Ascending aorta (tissue), 2 donors: ENCODE data around the gene OR2Y1. TPM values are rescaled to one million over a fixed set of nuclear protein-coding genes. Genes with fewer than 3 reads are reported as not detected.
"Not testable (repeated sequence)": the region's sequence is repeated elsewhere in the genome, so short reads cannot be mapped to it uniquely, and the experiment has no call there.

Experiments
- DNase-seq, 2 donors: peaks; one replicate each; pipeline ENCODE4 v3.0.0-alpha.2; 2019; ENCODE audit warnings: low spot score in 2 of 2
- H3K27ac ChIP-seq, 2 donors: fragments of 200-600 bp; sonication (generic); one replicate each; pipeline ENCODE4 v1.5.1; 2016 to 2017; ENCODE audit warnings: mild to moderate bottlenecking in 1 of 2
- H3K27me3 ChIP-seq: fragments of 200-600 bp; sonication (generic); one replicate; pipeline ENCODE4 v1.5.1; 2017
- H3K36me3 ChIP-seq, 2 donors: fragments of 200-600 bp; sonication (generic); one replicate each; pipeline ENCODE4 v1.5.1; 2016
- H3K4me1 ChIP-seq, 2 donors: fragments of 200-600 bp; sonication (generic); one replicate each; pipeline ENCODE4 v1.5.1; 2016 to 2017; ENCODE audit warnings: mild to moderate bottlenecking in 1 of 2
- H3K4me3 ChIP-seq, 2 donors: fragments of 200-600 bp; sonication (generic); one replicate each; pipeline ENCODE4 v1.5.1; 2016 to 2017; ENCODE audit warnings: mild to moderate bottlenecking in 1 of 2
- H3K9me3 ChIP-seq, 2 donors: fragments of 200-600 bp; sonication (generic); one replicate each; pipeline ENCODE4 v1.5.1; 2016
- intact Hi-C: fragments of 100-400 bp; cut with DNase I; formaldehyde crosslinking; loops from one replicate; pipeline ENCODE4 v1.15.1; 2023
- total RNA-seq: library from RNA; depleted of rRNA; stranded (reverse); fragments of >200 nt; gene quantifications from one replicate; pipeline ENCODE4 v1.1.0, GENCODE V29; 2016
- TF ChIP-seq, protein P1 (sequence below), 3 experiments: fragments of 200-600 bp in 2 of 3; fragments of 450-650 bp in 1 of 3; sonication (generic) in 2 of 3; IDR thresholded peaks; one replicate each; pipeline ENCODE4 v1.5.1; 2016 to 2019; ENCODE audit warnings: antibody characterized with exemption in 3 of 3, mild to moderate bottlenecking in 1 of 3, moderate library complexity in 1 of 3

Gene OR2Y1, protein sequence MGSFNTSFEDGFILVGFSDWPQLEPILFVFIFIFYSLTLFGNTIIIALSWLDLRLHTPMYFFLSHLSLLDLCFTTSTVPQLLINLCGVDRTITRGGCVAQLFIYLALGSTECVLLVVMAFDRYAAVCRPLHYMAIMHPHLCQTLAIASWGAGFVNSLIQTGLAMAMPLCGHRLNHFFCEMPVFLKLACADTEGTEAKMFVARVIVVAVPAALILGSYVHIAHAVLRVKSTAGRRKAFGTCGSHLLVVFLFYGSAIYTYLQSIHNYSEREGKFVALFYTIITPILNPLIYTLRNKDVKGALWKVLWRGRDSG
- not detected for total RNA-seq

DNA sequence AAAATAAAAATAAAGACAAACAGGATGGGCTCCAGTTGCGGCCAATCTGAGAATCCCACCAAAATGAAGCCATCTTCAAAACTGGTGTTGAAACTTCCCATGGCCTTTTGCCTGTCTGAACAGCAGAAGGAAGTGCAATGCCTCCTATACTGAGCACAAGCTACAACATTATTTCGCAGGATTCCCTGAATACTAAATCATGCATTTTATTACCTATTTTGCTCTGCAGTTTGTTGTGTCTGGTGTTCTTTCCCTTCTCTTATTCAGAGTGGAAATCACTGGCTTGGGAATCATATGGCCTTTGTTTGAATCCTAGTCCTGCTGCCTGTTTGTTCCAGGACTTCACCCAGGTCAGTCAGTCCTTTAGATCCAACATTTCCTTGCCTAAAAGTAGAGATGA lies at the start of gene OR2Y1:
Gene OR2Y1 (minus strand): TSS at position 101 of the 400 bp plus-strand sequence. CDS start 0 bp downstream, at position 101.
- Histone ChIP-seq H3K4me1 (no peaks in the 10 kb centered on the region), H3K27ac (no peak within 1 kb of the TSS), H3K36me3 (no peaks in the 10 kb centered on the region), H3K27me3 (no peaks in the 10 kb centered on the region), H3K4me3 (no peak within 1 kb of the TSS), H3K9me3 (no peaks in the 10 kb centered on the region)
- intact Hi-C loops: no loop called here
- no peak for DNase-seq
- TF ChIP-seq, protein P1, sequence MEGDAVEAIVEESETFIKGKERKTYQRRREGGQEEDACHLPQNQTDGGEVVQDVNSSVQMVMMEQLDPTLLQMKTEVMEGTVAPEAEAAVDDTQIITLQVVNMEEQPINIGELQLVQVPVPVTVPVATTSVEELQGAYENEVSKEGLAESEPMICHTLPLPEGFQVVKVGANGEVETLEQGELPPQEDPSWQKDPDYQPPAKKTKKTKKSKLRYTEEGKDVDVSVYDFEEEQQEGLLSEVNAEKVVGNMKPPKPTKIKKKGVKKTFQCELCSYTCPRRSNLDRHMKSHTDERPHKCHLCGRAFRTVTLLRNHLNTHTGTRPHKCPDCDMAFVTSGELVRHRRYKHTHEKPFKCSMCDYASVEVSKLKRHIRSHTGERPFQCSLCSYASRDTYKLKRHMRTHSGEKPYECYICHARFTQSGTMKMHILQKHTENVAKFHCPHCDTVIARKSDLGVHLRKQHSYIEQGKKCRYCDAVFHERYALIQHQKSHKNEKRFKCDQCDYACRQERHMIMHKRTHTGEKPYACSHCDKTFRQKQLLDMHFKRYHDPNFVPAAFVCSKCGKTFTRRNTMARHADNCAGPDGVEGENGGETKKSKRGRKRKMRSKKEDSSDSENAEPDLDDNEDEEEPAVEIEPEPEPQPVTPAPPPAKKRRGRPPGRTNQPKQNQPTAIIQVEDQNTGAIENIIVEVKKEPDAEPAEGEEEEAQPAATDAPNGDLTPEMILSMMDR (IDR thresholded peaks at IDR 0.05): no peak

DNA sequence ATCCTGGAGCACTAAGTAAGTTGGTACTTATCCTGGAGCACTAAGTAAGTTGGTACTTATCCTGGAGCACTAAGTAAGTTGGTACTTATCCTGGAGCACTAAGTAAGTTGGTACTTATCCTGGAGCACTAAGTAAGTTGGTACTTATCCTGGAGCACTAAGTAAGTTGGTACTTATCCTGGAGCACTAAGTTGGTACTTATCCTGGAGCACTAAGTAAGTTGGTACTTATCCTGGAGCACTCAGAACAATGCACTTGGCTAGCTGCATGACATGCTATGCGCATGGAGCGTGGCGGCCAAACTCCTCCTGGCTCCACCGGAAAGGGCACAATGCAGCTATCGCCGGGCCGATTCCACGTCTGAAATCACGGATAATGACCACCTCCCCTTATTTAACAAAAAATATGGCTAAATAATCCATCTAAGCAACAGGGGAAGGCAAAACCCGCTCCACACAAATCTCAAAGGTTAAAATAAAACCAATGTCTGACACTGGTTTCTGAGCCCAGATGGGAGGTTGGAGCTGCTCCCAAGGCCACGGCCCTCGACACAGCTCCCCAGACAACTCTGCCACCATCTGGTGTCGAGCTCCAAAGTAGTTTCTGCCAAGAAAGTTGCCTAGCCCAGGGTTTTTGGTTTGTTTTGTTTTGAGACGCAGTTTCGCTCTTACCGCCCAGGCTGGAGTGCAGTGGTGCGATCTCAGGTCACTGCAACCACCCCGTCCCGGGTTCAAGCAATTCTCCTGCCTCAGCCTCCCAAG lies 49.0 kb upstream of the OR2Y1 start:
- H3K27ac ChIP-seq, DNase-seq, H3K9me3 ChIP-seq, H3K27me3 ChIP-seq, H3K4me3 ChIP-seq: not testable (repeated sequence)
- H3K4me1 ChIP-seq: peaks cover 18 to 30% of the 10 kb centered on the region in 2 donors
- peaks cover 49 to 51% of the 10 kb centered on the region in 2 donors for H3K36me3 ChIP-seq
- intact Hi-C loops: loop anchor here (5.0 kb wide), 2 partner anchors 73 to 383 kb away; partner anchors contain the start of gene ZFP62

DNA sequence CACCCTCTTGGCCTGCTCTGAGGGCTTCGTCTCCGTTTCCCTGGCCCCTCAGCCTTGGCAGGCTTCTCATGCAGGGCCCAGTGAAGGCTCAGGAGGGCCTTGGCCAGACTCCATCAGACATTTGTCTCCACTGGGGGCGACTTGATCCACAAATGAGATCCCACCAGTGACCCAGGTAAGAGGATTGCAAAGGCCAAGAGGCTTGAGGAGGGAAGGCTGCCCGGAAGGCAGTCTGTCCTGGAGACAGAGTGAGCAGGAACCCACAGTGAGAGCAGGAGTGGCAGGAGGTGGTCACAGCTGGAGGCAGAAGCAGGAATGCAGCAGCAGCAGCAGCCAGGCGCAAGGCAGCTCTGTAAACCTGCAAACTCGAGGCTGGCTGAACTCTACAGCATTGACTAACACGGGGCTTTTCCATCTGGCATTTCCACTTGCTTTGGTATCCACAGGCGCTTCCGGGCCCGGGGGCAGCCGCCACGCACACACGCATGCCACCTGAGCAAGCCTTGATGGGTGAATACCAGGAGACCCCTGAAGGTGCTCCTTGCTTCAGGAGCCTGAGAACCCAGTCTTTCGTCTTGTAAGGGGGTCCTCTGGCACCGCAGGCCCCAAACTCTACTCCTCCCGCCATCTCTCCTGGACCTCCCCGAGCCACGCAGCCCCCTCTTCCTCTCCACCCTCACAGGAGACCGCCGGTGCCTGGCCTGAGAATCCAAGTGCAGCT lies 48.0 kb upstream of the OR2Y1 start:
- no peak overlapping the region for H3K4me3 ChIP-seq
- H3K27ac ChIP-seq: peak overlapping the region; percentile 84 to 88
- intact Hi-C loops: loop anchor here (5.0 kb wide), 2 partner anchors 74 to 384 kb away; partner anchors contain the start of gene ZFP62
- H3K27me3 ChIP-seq: no peaks in the 10 kb centered on the region
- DNase-seq: no peak
- peaks cover 18 to 30% of the 10 kb centered on the region in 2 donors for H3K4me1 ChIP-seq
- H3K36me3 ChIP-seq: peaks cover 47 to 49% of the 10 kb centered on the region in 2 donors
- H3K9me3 ChIP-seq: no peaks in the 10 kb centered on the region
- TF ChIP-seq, protein P1 (IDR thresholded peaks at IDR 0.05): no peak

DNA sequence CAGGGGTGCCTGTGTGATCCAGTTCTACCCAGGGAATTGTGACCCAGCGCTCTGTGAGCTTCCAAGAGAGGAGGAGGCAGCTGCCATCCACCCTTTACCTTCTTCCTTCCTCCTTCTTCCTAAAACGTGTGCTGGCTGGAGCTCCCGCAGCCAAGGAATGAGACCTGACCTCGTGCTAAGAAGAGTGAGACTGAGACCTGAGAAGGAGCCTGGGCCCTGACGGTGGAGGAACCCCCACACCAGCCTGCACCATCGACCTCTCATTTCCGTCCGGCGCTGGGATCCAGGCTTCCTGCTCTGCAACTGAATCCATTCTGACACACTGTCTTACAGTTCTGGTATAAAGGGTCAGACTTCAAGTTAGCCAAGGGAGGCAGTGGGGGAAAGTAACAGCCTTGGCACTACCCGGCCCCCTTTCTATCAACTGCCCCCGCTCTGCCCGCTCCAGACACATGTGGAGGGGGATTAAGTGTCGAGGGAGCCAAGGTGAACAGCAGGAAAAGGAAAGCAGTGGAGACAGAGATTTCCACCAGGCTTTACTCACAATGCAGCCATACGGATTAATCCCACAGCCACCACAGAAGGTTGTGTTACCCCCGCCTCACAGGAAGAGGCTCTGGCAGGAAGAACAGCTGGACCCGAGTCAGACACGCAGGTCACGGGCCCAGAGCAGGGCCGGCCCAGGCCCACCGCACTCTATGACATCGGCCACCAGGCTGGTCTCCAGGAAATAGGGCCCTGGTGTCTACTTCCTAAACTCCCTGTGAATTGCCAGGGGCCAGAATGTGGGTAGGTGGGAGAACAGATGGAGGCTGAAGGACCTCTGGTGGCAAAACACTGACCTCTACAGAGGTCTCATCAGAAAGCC lies 46.9 kb upstream of the OR2Y1 start:
- H3K9me3 ChIP-seq: no peaks in the 10 kb centered on the region
- no peak for DNase-seq
- TF ChIP-seq, protein P1 (IDR thresholded peaks at IDR 0.05): no peak
- intact Hi-C loops: loop anchor here (5.0 kb wide), 2 partner anchors 76 to 386 kb away; partner anchors contain the start of gene ZFP62
- peaks cover 36 to 38% of the 10 kb centered on the region in 2 donors for H3K36me3 ChIP-seq
- H3K27ac ChIP-seq: peak overlapping the region; percentile 84 to 88
- no peaks in the 10 kb centered on the region for H3K27me3 ChIP-seq
- peak overlapping the region in 1 of 2 donors; percentile 43 for H3K4me3 ChIP-seq
- H3K4me1 ChIP-seq: peaks cover 18 to 30% of the 10 kb centered on the region in 2 donors

DNA sequence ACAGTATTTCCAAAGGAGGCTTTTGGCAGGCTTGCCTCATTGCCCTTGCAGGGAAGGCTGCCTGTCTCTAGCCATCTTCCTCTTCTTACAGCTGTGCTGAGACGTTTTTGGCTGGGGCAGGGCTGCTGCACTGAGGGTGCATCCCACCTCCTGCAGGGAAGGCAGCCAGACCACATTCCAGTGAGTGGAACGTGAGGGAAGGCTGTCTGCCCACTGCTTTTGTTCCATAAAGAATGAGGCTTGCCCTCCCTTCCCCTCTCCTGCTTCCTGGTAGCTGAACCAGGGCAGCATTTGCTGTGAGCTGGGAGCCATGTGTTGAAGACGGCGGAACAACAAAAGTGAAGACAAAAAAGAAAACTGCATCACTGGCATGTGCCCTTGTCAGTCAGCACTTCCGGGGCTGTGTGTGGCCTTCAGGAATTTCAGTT lies 46.0 kb upstream of the OR2Y1 start:
- TF ChIP-seq, protein P1 (IDR thresholded peaks at IDR 0.05): no peak
- H3K27ac ChIP-seq: peak overlapping the region; percentile 84 to 88
- H3K9me3 ChIP-seq: no peaks in the 10 kb centered on the region
- peaks cover 27 to 28% of the 10 kb centered on the region in 2 donors for H3K36me3 ChIP-seq
- H3K4me1 ChIP-seq: peaks cover 18 to 30% of the 10 kb centered on the region in 2 donors
- DNase-seq: no peak
- intact Hi-C loops: loop anchor here (1.0 to 5.0 kb wide), 4 partner anchors 13 to 386 kb away; partner anchors contain the start of gene ZFP62
- H3K4me3 ChIP-seq: peak overlapping the region; percentile 7 to 43
- H3K27me3 ChIP-seq: no peaks in the 10 kb centered on the region
